Measurements from ENCODE around the gene CROCC2.

Gene CROCC2

DNA sequence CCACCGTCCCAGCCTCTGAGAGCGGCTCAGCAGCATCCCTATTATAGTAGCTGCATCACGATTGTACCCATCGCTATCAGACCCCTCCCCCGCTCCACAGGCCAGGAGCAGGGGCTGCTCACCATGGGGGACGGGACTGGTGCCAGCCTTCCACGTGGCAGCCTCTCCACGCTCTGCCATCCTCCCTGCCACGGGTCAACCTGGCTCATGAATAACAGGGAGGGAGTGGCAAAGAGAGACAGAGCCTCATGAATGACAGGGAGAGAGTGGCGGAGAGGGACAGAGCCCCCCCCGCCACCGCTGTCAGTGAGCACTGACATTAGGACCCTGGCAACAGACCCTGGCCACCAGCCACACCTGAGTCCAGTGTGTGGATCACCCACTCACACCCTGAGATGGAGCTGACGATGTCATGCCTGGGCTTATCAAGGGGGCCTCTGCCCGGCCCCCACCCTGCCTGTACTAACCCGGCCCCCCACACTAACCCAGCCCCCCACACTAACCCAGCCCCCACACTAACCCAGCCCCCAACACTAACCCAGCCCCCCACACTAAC, 16.9 kb downstream of the CROCC2 start:
- peak; percentile 89 for DNase-seq

DNA sequence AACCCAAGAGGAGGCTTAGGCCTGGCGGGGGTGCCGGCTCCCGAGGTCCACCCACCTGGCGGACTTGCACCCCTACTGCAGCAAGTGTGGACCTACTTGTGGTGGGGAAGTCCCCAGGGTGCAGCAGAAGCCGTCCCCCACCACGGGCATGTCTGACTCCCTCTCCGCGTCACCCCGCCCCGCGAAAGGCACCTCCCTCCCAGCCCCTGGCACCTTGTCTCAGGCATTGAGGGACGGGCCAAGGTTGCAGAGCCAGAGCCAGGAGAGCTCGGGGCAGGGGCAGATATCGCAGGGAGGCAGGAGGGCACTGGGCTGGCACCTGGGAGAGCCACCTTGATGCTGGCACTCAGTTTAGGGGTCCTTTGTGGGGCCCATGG, 19.0 kb downstream of the CROCC2 start:
- DNase-seq, result no peak

DNA sequence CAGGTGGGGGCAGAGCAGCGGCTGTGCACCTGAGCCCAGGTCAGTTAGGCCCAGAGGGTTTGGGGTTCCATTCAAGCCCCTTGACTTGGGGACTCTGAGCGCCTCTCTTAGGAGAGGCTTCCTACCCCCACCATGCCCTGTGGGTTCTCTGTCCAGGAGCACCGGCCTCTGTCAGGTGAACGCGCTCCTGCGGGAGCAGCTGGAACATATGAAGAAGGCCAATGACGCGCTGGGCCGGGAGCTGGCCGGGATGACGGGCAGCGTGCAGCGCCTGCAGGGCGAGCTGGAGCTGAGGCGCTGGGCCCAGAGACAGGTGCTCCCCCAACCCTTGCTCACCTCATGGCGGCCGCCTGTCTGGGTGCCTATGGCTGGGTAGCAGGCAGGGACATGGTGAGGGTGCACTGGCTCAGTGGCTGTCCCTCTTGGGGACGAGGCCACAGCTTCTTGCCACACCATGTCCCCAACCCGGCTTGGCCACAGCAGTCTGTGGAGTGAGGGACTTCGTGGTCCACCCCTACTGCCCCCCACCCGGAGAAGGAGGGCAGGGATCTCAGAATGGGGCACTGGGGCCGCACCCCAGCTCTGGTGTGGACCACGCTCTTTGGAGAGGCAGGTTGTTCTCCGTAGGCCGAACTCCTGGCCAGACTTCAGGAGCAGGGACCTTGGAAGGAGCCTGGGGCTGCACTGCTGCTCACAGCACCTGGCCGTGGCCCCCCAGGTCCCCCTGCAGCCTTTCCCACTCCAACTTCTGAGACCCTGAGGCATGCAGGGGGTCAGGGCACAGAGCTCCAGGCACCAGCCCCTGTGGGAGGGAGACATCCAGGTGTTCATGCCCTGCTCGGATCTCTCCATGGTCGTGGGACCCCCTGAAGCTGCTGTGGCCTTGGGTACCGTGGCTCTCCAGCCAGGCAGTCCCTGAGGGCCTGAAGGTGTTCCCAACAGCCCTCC, 19.7 kb downstream of the CROCC2 start:
- no peak for DNase-seq

DNA sequence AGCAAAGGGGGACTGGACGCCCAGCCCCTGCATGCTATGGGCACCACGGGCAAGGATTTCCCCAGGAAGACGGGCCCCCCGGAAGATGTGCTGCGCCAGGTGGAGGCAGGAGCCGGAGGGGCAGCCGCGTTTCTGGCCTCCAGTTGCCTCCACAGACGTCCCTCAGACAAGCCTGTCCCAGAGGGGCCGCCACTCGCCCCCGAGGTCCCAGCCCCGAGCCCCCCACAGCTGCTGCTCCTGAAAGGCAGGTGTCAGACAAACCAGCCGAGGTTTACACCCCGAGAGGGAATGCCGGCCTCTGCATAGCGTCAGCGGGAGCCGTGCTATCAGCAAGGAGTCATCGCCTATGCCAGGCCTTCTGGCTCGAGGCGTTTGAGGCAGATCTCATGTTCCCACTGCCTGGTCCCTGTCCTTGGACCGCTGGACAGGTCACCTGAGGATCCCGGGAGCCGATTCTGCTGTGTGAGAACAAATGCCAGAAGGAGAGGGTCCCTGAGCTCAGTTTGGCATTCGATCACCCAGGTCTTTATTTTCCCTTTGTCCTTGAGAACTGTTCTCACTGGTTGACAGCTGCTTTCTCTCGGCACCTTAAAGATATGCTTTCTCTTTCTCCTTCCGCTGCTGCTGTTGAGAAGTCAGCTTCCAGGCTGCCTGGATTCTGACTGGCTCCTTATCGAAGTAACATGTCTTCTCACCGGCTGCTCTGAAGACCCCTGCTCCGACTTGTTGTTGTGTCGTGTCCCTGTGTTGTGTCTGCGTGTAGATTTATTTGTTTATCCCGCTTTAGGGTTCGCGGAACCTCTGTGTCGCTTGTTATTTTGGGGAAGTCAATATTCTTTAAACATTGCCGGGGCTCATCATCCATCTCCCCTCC, 20.6 kb downstream of the CROCC2 start:
- no peak for DNase-seq

DNA sequence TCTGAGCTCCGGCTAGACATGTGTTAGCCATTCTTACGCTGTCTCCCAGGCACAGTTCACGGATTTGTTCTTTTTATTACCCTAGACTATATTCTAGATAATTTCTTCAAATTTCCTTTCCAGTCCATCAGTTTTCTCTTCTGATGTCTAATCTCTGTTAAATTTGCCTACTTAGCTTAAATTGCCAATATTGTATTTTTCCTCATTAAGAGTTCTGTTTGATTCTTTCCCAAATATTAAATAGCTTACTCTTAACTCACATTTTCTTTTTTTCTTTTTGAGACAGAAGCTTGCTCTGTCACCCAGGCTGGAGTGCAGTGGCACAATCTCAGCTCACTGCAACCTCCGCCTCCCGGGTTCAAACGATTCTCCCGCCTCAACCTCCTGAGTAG, 21.2 kb downstream of the CROCC2 start:
- DNase-seq, result no peak

DNA sequence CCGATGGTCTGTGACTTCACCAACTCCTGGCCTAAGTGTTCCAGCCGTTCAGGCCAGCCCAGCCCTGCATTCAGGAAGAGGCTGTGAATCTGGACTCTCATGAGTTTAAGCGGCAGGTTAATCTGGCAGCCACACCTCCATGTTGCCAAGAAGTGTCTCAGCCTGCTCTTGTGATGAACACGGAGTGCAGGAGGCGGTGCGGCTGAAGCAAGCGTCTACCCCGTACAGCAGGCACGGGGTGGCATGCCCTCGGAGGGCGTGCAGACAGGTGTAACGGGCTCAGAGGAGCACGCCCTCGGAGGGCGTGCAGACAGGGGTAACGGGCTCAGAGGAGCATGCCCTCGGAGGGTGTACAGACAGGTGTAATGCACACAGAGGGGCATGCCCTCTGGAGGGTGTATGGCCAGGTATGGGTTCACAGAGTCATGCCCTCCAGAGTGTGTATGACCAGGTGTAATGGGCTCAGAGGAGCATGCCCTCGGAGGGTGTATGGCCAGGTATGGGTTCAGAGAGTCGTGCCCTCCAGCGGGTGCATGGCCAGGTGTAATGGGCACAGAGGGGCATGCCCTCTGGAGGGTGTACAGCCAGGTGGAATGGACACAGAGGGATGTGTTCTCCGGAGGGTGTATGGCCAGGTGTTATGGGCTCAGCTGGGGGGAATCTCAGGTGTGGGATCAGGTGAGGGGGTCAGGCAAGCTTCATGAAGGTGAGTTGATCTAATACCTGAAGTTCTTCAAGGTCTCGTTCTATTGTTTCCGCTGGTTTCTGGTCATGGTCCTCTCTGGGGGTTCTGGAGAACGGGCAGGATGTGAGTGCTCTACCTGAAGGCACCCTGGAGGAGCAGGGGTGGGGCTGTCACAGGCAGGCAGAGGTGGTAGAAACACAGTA, 22.6 kb downstream of the CROCC2 start:
- no peak for DNase-seq

DNA sequence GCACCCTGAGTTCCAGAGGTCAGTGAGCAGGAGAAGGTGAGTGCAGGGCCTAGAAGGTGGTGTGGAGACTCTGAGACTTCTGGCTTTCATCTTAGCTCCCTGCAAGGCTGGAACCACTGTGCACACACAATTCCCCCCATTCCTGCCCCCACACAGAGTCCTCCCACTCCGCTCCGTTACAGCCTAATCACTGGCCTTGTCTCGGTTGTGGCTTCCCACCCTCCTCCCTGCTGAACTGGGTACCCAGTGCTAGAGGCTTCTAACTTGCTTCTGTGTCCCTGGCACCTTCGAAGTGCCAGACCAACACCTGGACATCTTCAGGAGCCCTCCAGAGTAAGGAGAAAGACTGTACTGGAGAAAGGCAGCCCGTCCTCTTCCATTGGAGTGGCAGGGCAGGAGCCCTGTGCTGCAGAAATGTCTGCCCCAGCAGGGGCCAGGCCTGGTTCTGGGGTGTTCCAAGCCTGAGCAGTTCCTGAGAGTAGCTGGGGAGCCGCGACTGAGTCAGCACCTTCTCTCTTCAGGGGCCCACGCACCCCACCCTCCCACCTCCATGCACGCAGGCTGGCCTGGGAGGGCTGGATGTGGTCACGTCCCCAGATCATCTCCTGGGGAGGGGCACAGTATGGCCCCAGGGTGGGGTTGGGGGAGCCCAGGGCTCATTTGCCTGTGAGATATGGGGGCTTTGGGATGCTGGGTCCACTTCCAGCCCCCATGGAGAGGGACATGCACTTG, 23.4 kb downstream of the CROCC2 start:
- DNase-seq, result no peak

DNA sequence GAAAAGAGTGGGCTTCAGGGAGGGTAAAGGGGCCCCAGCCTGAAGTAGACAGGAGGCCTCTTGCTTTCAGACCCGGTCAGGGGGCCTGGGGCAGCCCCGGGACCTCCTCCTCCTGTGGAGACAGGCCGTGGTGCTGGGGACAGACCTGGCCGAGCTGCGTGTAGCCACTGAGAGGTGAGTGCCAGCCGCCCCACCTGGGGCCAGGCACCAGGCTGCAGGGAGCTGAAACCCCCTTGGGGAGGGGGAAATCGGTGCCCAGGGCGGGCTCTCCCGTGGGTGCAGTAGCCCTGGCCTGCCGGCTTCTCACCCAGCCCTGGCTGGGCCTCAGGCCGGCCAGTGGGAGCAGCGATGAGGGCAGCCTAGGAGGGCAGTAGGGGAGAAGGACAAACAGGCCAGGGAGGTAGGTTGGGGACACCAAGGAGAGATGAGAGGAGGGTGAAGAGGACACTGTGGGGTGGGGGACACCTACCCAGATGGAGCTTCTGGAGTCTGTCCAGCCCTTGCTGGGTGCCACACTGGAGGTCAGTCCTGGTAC, 24.0 kb downstream of the CROCC2 start:
- no peak for DNase-seq

DNA sequence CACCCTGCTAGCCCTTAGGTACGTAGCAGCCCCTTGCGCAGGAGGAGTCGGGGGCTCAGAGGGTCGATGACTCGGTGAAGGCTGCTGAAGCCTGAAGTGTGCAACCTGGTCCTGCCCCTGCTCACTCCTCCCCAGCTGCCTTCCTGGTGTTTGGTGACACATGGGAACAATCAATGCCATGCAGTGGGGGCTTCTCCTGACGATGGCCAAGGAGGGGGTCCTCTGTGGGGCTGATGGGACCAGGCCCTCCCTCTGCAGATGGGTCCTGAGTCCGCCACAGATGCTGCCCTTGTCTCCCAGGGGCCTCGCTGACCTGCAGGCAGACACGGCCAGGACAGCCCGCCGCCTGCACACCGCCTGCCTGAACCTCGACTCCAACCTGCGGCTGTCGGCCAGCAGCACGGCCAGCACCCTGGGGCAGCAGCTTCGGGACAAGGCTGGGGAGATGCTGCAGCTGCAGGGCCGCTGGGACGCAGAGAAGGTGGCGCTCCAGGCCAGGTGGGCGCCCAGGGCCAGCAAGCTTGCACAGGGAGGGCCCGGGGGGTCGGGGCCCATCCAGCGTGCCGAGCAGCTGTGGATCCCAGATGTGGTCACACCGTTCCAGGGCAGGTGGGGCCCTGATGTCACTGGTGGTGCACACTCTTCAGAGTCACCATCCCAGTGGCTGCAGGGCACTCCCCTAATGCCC, 24.6 kb downstream of the CROCC2 start:
- no peak for DNase-seq

DNA sequence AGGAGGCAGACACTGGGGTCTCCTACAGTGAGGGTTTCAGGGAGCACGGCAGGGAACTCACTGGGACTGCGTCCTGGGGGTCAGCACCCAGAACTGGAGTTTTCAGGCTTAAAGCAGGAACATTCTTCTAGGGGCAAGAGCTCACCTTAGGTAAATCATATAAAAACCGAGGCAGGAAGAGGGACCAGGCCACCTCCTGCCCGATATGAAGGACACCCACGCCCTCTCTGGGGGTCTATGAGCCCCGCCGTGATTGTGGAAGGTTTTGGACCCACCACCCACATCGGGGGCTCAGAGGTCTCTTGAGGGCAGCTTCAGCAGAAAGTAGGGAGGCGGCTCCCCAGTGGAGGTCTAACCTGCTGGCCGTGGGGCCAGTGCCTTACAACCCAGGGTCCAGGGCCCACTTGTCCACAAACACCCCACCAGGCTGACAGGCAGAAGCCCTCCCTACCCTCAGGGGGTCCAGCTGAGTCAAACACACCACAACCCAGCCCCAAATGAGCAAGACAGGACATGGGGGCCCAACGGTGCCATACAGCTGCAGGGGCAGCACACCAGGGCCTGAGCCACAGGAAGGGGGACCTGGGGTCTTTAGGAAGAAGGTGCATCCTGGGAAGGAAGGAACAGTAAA, 25.3 kb downstream of the CROCC2 start:
- no peak for DNase-seq

DNA sequence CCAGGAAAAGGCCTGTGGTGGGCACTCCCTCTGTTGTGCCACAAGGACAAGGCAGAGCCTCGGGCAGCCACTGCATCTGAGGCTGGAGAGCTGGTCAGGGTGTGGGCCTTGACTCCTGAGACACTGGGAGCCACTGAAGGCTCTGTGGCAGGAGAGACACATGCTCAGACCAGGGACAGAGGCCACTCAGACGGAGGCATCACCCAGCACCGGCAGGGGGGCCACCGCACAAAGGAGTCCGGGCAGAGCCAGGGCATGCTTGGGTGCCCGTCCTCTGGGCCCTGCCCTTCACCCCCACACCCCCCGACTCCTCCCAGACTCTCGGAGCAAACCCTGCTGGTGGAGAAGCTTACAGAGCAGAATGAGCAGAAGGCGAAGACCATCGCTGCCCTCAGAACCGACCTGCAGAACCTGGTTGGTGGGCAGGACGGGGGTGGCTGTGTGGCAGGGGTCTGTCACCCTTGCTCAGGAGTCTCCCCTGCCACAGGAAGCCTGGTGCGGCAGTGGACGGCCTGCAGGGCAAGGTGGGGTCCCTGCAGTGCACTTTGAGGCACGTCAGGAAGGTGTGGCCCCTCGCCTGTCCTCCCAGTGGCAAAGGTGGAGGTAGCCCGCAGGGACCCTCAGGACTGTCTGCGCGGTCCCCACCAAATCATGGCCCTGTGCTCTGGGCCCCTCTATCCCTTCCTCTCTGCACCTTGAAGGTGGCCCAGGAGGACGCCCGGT, 26.0 kb downstream of the CROCC2 start:
- DNase-seq, result no peak

DNA sequence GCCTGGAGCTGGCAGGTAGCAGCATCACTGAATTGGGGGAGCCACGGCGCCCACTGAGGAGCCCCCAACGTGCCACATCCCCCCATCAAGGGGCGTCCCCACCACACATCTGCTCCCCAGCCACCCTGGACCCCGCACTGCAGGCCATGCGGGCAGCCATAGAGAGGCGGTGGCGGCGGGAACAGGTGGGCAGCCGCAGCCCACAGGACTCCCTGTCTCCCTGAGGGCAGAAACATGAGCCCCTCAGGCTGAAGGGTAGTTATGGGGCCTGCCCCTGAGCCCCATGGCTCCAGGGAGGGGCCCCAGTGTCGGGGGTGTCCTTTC, 26.6 kb downstream of the CROCC2 start:
- DNase-seq, result no peak

DNA sequence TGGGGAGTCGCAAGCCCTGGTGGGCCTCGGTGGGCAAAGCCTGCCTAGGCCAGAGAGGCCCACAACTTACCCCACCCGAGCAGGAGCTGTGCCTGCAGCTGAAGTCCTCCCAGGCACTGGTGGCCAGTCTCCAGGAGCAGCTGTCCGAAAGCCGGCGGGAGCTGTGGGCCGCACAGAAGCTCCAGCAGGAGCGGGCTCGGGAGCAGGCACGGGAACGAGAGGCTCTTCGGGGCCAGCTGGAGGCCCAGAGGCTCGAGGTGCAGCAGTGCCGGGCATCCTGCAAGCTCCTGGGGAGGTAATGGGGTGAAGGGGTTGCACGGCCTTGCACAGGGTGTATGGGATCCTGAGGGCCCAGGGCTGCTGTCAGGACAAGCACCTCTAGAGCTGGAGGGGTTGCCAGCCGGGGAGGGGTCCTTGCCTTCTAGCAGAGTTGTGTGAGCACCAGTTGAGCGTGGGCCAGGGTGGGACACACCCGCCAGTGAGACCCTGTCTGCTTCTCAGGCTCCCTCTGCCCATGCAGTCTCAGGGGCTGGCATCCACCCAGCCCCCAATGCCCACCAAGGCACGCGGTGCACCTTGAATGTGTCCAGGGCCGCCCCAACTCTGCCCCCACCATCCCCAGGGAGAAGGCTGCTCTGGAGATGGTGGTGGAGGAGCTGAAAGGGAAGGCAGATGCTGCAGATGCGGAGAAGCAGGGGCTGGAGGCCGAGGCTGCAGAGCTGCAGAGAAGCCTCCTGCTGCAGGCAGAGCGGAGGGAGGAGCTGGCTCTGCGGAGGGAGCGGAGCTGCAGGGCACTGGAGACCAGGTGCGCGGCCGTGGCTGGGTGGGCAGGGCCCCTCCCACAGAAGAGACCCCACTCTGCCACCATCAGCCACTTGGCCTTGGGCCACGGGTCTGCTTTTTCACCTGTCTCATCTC, 27.2 kb downstream of the CROCC2 start:
- no peak for DNase-seq

DNA sequence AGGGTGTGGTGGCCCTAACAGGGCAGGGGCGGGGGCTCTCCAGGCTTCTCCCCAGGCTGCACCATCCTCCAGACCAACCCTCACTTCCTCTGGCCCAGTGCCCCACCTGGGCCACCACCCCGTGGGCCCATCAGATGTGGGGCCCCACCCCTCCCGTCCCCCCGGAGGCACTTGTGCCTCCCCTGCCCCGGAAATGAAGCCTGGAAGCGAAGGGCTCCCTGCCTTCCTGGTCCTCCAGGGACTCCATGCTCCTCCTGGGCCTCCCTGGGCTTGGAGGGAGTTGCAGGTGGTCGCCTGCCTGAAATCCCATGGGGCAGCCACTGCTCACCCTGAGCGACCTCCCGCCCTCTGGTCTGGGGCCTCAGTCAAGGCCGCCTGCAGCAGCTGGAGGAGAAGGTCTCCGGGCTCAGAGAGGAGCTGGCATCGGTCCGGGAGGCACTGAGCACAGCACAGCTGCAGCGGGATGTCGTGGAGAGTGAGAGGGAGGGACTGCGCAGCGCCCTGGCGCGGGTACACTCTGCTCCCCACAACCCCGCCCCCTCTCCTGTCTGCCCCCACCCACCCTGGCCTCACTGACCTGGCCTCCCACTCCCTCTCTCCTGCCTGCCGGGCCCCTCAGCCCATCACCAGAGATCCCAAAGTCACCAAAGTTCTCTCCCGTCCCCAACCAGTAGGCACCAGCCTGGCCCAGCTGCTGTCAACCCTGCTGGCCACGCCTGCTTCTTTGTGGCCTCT, 28.0 kb downstream of the CROCC2 start:
- DNase-seq, result no peak

DNA sequence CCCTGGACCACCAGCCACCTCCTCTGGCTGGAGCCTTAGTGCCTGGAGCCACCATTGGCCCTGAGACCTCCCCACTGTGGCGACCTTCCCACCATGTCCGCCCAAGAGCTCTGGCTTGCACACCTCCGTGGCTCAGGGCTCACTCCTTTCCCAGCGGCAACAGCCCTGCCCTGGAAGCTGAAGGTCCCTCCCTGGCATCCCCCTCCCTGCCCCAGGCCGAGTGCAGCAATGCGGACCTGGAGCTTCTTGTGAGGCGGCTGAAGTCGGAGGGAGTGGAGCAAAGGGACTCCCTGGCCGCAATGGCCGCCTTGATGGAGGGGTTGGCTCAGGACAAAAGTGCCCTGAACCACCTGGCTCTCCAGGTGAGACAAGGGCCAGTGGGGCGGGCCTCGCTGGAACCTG, 28.6 kb downstream of the CROCC2 start:
- DNase-seq, result no peak

DNA sequence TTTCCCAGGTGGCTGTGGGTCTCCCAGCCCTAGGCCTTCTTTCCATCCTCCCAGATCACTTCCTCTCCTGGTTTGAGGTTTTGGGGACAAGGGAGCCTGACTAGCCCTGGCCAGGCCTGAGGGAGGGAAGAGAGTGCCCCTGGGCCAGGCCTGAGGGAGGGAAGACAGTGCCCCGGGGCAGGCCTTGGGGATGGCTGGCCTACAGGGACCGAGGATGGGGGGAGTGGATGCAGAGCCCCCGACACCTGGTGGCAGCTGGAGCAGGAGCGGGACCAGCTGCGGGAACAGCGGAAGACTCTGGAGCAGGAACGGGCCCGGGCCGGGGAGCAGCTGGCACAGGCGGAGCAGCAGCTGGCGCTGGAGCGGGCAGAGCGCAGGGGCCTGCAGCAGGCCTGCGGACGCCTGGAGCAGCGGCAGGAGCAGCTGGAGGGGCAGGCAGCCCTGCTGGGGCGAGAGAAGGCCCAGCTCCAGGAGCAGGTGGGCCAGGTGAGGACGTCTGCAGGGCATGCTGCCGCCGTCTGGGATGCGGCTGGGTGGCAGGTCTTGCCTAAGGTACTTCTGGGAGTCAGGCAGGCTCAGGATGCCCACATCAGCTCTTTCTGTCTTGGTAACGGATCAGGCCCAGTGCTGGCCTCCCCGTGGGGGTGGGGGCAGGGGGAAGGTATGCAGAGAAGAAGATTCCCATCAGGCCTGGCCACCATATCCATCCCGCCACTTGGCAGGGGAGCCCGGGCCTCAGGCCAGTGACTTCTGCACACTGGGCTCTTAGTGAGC, 29.2 kb downstream of the CROCC2 start:
- DNase-seq, result no peak

DNA sequence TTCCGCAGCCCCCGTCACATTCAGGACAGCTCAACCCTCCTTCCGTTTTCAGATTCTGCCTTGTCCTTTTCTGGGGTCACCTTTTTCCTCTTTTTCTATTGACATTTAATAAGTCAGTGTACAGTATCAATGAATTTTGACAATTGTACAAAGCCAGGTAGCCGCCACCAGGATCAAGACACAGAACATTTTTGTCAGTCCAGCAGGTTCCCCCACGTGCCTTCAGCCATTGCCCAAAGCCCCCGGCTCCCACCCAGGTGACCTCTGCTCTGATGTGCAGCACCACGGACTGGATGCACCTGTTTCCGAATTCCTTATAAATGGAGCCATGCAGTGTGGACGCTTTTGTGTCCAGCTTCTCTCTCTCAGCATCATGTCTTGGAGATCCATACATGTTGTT, 30.0 kb downstream of the CROCC2 start:
- no peak for DNase-seq

All from NCI-H345 (cell line).